GM18505 (cell line): Measurements from ENCODE around the gene AHRR.

Experiments
- ATAC-seq: cut with Tn5 transposase; IDR thresholded peaks from one replicate; pipeline ENCODE4 v1.9.1; 2021; ENCODE audit not compliant: unreplicated experiment
- POLR2A ChIP-seq: IDR thresholded peaks from 4 replicates; pipeline ENCODE4 v1.6.1; 2011; ENCODE audit warnings: borderline replicate concordance; ENCODE audit not compliant: insufficient read depth, insufficient read length; ENCODE audit errors: extremely low read depth

AHRR gene

DNA sequence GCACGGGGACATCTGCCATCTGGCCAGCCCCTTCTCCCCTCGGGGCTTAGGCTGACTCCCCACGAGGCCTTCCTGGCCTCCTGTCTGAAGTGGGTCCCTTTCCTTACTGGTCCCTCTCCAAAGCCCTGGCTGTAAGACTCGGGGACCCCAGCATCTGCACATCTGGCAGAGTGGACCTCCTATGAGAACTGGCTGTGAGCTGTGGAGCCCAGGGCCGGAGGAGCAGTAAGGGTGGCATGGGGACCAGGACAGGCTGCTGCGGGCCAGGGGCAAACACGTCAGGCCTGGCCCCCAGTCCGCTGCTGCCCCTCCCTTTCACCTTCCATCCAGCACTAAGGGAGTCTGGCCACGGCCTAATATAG lies 155.3 kb downstream of the AHRR start:
- TF ChIP-seq POLR2A, result no peak
- ATAC-seq, result no peak

DNA sequence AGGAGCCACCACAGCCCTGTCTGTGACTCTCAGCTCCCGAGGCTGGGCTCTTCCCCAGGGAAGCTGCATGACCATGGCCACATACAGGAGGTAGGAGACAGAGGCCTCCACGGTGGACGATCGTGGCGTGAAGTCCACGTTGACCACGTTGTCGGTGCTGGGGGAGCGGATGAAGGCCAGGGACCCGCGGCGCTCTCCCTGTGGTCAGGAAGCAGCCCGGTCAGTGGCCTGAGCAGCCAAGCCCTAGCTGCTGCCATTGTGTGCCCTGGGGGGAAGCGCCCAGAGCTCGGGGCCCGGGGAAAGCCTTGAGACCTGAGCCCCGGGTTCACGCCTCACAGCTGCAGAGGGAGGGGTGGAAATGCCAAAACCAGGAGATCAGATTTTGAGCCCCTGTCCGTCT lies 155.7 kb downstream of the AHRR start:
- ATAC-seq, result no peak
- no peak for TF ChIP-seq POLR2A

DNA sequence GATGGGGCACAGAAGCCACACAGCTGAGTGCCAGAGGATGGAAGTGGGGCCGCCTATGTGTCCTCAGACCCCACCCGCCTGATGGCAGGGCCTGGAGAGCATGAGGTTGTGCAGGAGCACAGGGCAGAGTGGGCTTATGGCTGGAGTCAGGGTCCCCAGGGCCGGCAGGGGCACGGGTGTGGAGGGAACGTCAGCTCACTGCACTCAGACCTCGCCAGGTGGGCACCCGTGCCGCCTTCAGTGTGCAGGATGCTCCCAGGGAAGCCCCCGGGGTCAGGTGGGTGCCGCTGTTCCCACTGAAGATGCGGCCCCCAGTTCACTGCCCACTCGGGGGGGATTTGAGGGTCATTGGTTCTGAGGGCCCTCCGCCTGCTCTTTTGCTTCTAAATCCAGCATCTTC lies 156.4 kb downstream of the AHRR start:
- no peak for TF ChIP-seq POLR2A
- ATAC-seq, result no peak

DNA sequence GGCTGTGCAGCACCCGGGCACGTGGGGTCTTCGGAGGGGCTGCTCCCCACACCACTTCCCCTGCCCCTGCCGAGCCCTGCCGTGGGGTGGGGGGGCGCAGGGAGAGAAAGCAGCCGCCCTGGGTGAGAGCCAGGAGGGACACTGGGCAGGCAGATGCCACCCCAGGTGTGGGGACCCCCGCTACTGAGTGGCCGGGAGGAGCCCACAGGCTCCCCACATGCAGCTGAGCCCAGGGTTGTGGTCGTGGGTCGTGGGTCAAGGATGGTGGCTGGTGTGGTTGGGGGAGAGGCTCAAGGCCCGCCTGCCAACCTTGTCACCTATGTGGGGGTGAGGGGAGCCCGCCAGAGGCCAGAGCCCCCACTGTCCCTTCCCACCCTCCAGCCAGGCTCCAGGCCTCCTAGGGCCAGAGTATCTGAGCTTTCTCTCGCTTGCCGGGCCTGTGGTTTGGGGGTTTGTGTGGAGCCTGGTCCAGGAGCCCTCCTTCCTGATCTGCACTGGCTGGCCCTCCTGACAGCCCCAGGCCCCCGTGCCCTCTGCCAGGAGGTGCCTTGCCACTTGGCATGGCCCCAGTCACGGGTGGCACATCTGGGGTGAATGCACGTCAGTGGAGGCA lies 157.0 kb downstream of the AHRR start:
- no peak for ATAC-seq
- no peak for TF ChIP-seq POLR2A

DNA sequence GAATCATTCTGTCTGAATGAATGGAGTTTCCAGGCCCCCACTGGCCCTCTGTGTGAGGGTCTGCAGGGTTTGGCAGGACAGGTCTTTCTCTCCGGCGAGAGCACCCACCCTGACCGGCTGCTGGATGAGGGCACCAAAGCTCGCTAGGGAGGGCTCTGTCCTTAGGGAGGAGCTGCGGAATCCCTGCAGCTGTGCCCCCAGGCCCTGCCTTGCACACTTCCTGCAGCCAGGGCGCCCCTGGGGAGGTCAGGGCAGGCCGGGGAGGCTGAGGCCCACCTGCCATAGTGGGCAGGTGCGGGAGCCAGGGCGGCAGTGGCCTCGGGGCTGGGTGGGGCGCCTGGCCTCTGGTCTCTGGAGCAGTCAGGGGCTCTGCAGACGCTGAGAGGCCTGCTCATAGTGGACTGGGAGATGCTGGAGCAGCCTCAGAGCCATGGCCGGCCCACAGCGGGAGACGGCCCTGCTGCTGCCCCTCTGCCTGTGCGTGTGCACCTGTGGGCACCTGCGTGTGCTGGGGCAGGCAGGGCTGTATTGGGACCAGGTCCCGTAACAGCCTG lies 157.5 kb downstream of the AHRR start:
- TF ChIP-seq POLR2A, result no peak

DNA sequence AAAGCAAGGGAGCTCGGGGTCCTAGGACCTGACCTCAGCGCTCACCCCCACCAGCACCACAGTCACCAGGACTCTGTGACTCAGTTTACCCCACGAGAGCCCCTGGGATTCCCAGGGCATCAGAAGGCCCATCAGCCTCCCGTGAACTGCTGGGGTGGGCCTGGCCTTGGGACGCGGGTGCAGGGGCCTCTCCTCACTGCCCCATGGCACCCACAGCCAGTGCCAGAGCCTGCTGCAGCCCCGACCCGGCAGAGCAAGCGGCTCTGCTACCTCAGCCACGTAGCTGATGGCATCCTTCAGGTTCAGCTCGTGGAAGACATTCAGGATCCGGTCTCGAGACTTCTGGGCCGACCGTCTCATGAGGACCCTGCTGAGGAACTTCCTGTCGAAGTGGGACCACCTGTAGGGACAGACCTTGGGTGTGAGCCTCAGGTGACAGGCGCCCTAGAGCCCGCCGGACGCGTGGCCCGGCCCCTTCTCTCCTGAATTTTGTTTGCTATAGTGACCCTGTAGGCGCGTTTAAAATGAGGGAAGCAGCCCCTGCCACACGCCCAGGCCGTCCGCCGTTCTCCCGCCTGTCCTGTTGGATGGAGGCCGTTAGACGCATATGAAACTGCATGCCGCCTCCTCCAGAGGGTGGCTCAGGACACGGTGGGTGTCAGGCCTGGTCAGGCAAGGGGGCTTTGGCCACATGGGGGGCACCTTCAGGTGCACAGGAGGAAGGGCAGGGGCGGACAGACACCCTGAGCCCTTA lies 158.2 kb downstream of the AHRR start:
- no peak for TF ChIP-seq POLR2A
- no peak for ATAC-seq

More for the DNA sequence above, 157.5 kb downstream of the AHRR start:
- no peak for ATAC-seq

DNA sequence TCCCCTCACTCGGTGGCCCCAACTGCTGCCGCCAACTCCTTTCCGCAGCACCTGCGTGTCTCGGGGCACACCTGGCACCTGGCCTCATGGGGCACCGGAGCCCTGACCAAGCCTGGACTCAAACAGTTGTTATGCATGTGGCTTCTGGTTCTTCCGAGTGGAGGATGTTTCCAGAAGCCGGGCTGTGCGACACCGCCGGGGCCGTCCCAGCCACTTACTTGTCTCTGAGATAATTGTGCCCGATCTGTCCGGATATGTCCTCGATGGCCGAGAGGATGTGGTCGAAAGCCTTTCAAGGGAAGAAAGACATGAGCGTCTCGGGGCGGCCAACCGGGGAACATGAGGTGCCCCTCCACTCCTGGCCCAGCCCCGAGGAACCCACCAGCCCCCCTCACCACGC lies 159.8 kb downstream of the AHRR start:
- no peak for ATAC-seq
- TF ChIP-seq POLR2A, result no peak

DNA sequence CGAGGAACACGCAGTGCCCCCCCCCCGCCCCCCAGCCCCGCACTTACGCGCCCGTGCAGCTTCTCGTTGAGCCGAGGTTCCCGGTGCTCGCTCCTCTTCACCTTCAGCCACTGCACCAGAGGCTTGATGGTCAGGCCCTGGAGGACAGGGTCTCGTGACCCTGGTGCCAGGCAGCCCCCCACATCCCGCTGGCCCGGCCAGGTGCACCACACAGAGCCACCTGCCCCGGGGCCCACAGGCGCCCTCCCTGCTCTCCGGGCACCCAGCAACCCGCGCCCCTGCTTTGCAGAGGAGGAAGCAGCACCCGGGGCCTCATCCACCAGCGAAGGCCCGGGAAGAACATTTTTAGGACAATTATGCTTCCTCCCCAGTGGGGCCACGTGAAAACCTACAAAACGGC lies 160.5 kb downstream of the AHRR start:
- no peak for ATAC-seq
- no peak for TF ChIP-seq POLR2A

DNA sequence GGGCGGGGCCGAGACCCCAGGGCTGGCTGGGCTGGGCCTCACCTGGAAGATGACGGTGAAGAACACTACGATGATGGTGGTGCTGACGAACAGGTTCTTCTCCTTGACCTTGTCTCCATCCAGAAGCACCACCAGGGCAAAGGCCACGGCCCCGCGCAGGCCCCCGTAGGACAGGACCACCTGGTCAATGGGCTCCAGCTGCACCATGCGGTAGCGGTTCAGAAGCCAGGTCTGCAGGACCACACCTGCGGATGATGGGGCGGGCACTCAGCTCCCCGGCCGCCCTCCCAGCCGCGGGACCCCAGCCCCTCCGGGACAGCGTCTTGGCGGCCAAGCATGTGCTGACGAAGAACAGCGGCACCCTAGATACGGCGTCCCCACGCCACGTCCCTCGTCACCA lies 161.0 kb downstream of the AHRR start:
- no peak for ATAC-seq
- TF ChIP-seq POLR2A, result no peak

DNA sequence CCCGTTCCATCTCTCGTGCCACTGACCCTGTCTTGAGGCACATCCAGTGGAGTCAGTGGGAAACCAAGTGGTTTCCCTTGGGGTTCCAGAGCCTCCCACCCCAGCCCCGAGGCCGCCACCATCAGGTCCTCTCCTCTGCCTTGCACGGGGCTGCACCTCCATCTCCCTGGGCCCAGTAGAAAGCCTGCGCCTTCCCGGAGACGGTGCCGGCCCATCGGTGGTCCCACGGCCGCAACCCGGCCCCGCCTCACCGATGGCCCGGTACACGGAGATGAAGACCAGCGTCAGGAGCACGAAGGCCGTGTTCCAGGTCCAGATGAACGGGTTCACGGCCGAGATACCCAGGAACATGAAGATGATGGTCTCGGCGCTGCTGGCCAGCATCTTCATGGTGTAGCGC lies 161.5 kb downstream of the AHRR start:
- no peak for ATAC-seq

DNA sequence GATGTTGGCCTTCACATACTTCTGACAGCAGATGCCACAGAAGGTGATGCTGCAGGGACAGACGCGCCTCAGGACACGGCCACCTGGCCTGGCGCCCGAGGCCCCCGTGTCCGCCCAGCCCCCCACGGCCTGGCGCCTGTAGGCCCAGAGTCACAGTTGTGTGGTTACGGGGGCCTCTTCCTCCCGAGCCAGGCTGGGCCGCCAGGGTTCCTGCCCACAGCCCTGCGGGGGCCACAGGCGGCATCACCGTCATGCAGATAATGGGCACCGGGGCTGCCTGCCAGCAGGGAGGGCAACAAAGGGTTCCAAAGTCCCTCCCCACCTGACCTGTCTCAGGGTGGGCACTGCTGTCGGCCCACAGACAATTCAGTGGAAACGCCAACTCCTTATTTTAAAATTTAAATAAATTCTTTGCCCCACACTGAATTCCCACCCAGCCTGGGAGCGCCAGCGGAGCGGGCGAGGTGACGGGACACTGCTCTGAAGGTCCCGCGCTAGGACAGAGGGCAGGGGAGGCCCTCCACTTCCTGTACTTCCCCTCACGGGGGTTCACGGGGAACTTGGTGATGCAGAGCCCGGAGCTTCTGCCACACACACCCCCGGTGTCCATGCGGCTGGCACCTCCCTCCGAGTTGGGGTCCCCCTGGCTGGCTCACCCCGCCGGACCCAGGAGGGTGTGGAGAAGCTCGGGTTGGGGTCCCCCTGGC lies 162.1 kb downstream of the AHRR start:
- no peak for ATAC-seq
- TF ChIP-seq POLR2A, result no peak

More for the DNA sequence above, 161.5 kb downstream of the AHRR start:
- TF ChIP-seq POLR2A, result no peak

DNA sequence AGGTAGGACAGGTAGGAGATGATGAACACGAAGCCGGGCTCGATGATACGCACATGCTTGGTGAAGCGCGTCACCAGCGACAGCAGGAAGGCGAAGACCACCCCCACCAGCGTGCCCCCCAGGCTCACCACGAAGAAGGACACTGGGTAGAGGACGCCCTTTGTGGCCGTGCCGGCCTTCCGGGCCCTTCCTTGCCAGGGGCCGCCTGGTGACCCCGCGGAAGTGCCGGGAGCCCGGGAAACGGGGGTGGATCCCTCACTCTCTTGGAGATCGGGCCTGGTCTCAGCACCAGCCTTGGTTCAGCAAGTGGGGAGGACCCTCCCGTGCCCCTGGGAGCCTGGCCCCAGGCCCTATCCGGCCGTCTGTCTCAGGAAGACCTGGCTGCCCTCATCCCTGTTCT lies 163.0 kb downstream of the AHRR start:
- ATAC-seq, result no peak
- TF ChIP-seq POLR2A, result no peak

DNA sequence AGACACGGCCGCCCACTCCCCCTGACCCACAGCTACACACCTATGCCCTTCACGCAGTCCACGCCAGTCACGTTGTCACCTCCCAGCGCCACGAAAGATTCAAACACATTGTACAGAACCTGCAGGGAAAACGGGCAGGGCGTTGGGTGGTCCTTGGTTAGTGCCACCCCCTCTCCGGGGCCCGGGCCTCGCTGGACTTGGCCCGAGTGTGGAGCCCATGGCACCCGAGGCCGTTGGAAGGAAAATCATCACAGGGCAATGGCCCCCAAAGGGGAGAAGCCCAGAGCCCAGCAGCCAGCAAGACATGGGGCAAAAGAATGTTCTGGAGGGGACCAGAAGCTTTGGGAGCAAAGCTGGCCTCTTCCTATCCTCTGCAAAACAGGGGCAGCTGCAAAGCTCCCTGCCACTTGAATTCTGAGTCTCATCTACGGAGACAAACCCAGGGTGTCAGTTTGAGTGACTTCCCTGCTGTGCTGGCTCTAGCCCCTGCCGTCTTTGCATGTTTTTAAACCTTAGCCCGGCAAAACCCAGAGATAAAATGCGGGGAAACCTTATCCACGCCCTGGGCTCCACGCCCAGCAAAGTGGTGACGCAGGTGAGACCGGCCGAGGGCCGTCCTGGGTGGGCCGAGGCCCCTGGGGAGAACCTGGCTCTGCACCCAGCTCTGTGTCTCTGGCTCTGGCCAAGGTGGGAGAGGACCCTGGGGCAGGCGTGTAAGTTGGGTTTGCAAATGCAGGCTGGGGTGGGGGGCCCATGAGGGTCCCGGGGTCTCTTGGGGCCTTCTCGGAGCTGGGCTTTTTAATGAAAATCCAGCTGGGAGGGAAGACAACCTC lies 163.8 kb downstream of the AHRR start:
- ATAC-seq, result no peak
- TF ChIP-seq POLR2A, result no peak
